HepG2 (cell line): ENCODE measurements around the gene ZNF627. TPM values are rescaled to one million over a fixed set of nuclear protein-coding genes. Genes with fewer than 3 reads are reported as not detected.
A peak's percentile ranks its signal among the peaks of the same experiment; 100 is the strongest.

Experiments used
- ATM ChIP-seq: fragments of 450-650 bp; IDR thresholded peaks from 2 replicates; pipeline ENCODE4 v1.7.1; 2017; ENCODE audit warnings: mild to moderate bottlenecking, borderline replicate concordance
- BATF2 ChIP-seq: sonication (generic); formaldehyde crosslinking; IDR thresholded peaks from 2 replicates; pipeline ENCODE4 v1.8.0; 2022; ENCODE audit warnings: mild to moderate bottlenecking, missing genetic modification reagents, moderate library complexity
- CHD4 ChIP-seq: fragments of 200-600 bp; sonication (generic); IDR thresholded peaks from 2 replicates; pipeline ENCODE4 v1.7.0; 2017; ENCODE audit warnings: mild to moderate bottlenecking, low read length, borderline replicate concordance
- EHMT2 ChIP-seq: fragments of 200-600 bp; sonication (generic); IDR thresholded peaks from 2 replicates; pipeline ENCODE4 v1.7.0; 2017; ENCODE audit warnings: antibody characterized with exemption, low read depth, low read length, borderline replicate concordance
- ERF ChIP-seq: IDR thresholded peaks from 2 replicates; pipeline ENCODE4 v1.6.1; 2018; ENCODE audit warnings: missing biosample characterization, missing genetic modification reagents
- FOXP1 ChIP-seq, 2 experiments: fragments of 450-650 bp in 1 of 2; IDR thresholded peaks; 2 replicates each; pipeline ENCODE4 v1.6.1; 2017 to 2018; ENCODE audit warnings: antibody characterized with exemption in 1 of 2
- HCFC1 ChIP-seq: fragments of 150-350 bp; IDR thresholded peaks from 2 replicates; pipeline ENCODE4 v1.6.1; 2014; ENCODE audit warnings: low read depth, low read length
- LCORL ChIP-seq, 2 experiments: fragments of 450-650 bp in 1 of 2; sonication (generic) in 1 of 2; formaldehyde crosslinking in 1 of 2; IDR thresholded peaks; 2 replicates each; pipeline versions ENCODE4 v1.5.0 to v1.6.1; 2017 to 2020; ENCODE audit warnings: antibody characterized with exemption in 1 of 2, missing genetic modification reagents in 1 of 2
- MAFF ChIP-seq: IDR thresholded peaks from 2 replicates; pipeline ENCODE4 v1.6.1; 2011; ENCODE audit warnings: low read depth, low read length, improper control_type of control experiment
- ONECUT2 ChIP-seq: sonication (generic); formaldehyde crosslinking; IDR thresholded peaks from 2 replicates; pipeline ENCODE4 v1.4.0; 2020; ENCODE audit warnings: missing genetic modification reagents
- SMAD3 ChIP-seq: sonication (generic); formaldehyde crosslinking; IDR thresholded peaks from 2 replicates; pipeline ENCODE4 v1.4.0; 2020; ENCODE audit warnings: missing genetic modification reagents
- ZBTB7B ChIP-seq: sonication (generic); formaldehyde crosslinking; IDR thresholded peaks from 2 replicates; pipeline ENCODE4 v1.4.0; 2020; ENCODE audit warnings: missing genetic modification reagents
- ZFX ChIP-seq: sonication (generic); formaldehyde crosslinking; IDR thresholded peaks from 2 replicates; pipeline ENCODE4 v1.4.0; 2020; ENCODE audit warnings: mild to moderate bottlenecking, low read depth, missing genetic modification reagents, moderate library complexity
- ZKSCAN8 ChIP-seq: IDR thresholded peaks from 2 replicates; pipeline ENCODE4 v1.6.1; 2016; ENCODE audit warnings: borderline replicate concordance, missing genetic modification reagents, missing compliant biosample characterization
- ZMYM2 ChIP-seq: sonication (generic); formaldehyde crosslinking; IDR thresholded peaks from 2 replicates; pipeline ENCODE4 v1.8.0; 2022; ENCODE audit warnings: mild to moderate bottlenecking, missing genetic modification reagents
- ZNF552 ChIP-seq: sonication (generic); formaldehyde crosslinking; IDR thresholded peaks from 2 replicates; pipeline ENCODE4 v1.9.0; 2022; ENCODE audit warnings: missing genetic modification reagents, mild to moderate bottlenecking, borderline replicate concordance
- ZNF746 ChIP-seq: sonication (generic); formaldehyde crosslinking; IDR thresholded peaks from 2 replicates; pipeline ENCODE4 v1.8.0; 2022; ENCODE audit warnings: mild to moderate bottlenecking, missing genetic modification reagents
- ZNF878 ChIP-seq: sonication (generic); formaldehyde crosslinking; IDR thresholded peaks from 2 replicates; pipeline ENCODE4 v1.8.1; 2023; ENCODE audit warnings: mild to moderate bottlenecking, missing genetic modification reagents, moderate library complexity
- polyA plus RNA-seq, 8 experiments: library from polyadenylated mRNA; depleted of rRNA in 3 of 8; stranded (reverse) in 7 of 8; unstranded in 1 of 8; fragments of >200 nt; fragmentation: Illumina TruSeq in 4 of 8; extraction: Trizol in 4 of 8; gene quantifications; 2 replicates each; pipeline versions ENCODE4 v1.2.1 to v1.2.3, GENCODE V29; 2011 to 2016; ENCODE audit warnings: low read depth in 4 of 8, missing spikeins in 1 of 8, mixed read lengths in 1 of 8; ENCODE audit not compliant: insufficient read depth in 1 of 8
- total RNA-seq, 5 experiments: library from RNA; depleted of rRNA; stranded (reverse); fragments of >200 nt; fragmentation: Illumina TruSeq; extraction: Trizol; gene quantifications; 2 replicates each; pipeline ENCODE4 v1.2.3, GENCODE V29; 2016; ENCODE audit warnings: low read depth in 1 of 5
- TF ChIP-seq, protein P1 (sequence below), 2 experiments: fragments of 450-650 bp in 1 of 2; sonication (generic) in 1 of 2; formaldehyde crosslinking in 1 of 2; IDR thresholded peaks; 2 replicates each; pipeline versions ENCODE4 v1.6.1 to v1.8.0; 2016 to 2022; ENCODE audit warnings: antibody characterized with exemption in 1 of 2, mild to moderate bottlenecking in 1 of 2, missing genetic modification reagents in 1 of 2
- TF ChIP-seq, protein P2 (sequence below): sonication (generic); formaldehyde crosslinking; IDR thresholded peaks from 2 replicates; pipeline ENCODE4 v1.5.0; 2020; ENCODE audit warnings: mild to moderate bottlenecking, low read depth, missing genetic modification reagents, borderline replicate concordance

Gene ZNF627
- total and polyA plus RNA-seq, 2 of the 13 experiments (the other 11 are each of a cell fraction or from before 2014, with no cell fraction given), result 4.2 to 12.7 TPM

DNA sequence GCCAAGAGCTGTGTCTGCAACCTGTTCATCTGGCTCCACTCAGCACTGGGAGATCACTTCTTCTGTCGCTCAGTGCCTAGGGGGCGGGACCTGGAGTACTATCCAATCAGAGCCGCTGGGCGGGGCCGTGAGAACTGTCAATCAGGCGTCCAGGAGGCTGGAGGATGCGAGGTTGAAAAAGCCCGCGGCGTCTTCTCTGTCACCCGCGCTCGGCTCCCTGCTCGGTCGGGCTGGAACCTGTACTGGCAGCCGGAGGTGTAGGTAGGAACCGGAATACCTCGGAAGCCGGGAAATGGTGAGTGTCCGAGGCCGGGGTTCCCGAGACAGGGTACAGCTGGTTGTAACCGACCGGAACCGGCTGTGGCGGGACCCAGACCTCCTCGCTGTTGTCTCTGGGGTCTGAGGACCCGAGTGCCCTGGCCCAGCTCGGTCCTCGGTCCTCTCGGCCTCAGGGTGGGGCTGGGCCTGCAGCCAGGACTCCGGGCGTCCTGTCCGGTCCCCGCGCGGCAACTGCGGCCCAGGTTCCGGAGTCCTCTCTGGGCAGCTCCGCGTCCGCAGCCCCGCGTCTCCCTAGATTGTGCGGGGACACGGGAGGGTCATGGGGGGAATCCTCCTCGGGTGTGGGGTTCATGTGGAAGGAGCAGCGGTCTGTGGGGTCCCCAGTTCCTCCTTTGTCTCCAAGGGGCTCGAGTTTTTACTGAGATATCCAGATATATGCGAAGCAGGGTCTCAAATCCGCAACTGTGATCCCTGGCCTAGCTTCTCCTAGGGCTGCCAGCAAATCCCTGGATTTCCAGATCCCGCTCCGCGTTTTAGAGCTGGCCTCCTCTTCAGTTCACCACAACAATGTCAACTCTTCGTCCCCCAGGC, 42.6 kb downstream of the ZNF627 start (continued):
- TF ChIP-seq, protein P1, sequence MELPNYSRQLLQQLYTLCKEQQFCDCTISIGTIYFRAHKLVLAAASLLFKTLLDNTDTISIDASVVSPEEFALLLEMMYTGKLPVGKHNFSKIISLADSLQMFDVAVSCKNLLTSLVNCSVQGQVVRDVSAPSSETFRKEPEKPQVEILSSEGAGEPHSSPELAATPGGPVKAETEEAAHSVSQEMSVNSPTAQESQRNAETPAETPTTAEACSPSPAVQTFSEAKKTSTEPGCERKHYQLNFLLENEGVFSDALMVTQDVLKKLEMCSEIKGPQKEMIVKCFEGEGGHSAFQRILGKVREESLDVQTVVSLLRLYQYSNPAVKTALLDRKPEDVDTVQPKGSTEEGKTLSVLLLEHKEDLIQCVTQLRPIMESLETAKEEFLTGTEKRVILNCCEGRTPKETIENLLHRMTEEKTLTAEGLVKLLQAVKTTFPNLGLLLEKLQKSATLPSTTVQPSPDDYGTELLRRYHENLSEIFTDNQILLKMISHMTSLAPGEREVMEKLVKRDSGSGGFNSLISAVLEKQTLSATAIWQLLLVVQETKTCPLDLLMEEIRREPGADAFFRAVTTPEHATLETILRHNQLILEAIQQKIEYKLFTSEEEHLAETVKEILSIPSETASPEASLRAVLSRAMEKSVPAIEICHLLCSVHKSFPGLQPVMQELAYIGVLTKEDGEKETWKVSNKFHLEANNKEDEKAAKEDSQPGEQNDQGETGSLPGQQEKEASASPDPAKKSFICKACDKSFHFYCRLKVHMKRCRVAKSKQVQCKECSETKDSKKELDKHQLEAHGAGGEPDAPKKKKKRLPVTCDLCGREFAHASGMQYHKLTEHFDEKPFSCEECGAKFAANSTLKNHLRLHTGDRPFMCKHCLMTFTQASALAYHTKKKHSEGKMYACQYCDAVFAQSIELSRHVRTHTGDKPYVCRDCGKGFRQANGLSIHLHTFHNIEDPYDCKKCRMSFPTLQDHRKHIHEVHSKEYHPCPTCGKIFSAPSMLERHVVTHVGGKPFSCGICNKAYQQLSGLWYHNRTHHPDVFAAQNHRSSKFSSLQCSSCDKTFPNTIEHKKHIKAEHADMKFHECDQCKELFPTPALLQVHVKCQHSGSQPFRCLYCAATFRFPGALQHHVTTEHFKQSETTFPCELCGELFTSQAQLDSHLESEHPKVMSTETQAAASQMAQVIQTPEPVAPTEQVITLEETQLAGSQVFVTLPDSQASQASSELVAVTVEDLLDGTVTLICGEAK (IDR thresholded peaks at IDR 0.05), result no peak
- TF ChIP-seq, protein P1 (CRISPR knock-in tag; IDR thresholded peaks at IDR 0.05), result peak; percentile 46; the same call in 1 of the 2 replicates
- TF ChIP-seq ZNF552 (no peak), ZBTB7B (CRISPR knock-in tag) (no peak), ZMYM2 (CRISPR knock-in tag) (no peak), HCFC1 (no peak), BATF2 (CRISPR knock-in tag) (no peak), CHD4 (no peak), ATM (no peak), FOXP1 (IDR thresholded peaks at IDR 0.05) (no peak), FOXP1 (CRISPR knock-in tag; IDR thresholded peaks at IDR 0.05) (no peak), SMAD3 (CRISPR knock-in tag) (no peak), ZNF746 (CRISPR knock-in tag) (no peak), MAFF (no peak), ZNF878 (CRISPR knock-in tag) (no peak), ZKSCAN8 (CRISPR knock-in tag) (no peak), EHMT2 (no peak), ONECUT2 (CRISPR knock-in tag) (no peak), ERF (CRISPR knock-in tag) (0 out of 2 replicates have a peak, but pooled peaks have one; percentile 41), LCORL (IDR thresholded peaks at IDR 0.05) (no peak), LCORL (CRISPR knock-in tag; IDR thresholded peaks at IDR 0.05) (no peak), ZFX (CRISPR knock-in tag) (peak; percentile 74)
- TF ChIP-seq, protein P2, sequence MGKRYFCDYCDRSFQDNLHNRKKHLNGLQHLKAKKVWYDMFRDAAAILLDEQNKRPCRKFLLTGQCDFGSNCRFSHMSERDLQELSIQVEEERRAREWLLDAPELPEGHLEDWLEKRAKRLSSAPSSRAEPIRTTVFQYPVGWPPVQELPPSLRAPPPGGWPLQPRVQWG (CRISPR knock-in tag), result no peak
